Measurements from ENCODE around the gene SUPT6H.

SUPT6H gene

DNA sequence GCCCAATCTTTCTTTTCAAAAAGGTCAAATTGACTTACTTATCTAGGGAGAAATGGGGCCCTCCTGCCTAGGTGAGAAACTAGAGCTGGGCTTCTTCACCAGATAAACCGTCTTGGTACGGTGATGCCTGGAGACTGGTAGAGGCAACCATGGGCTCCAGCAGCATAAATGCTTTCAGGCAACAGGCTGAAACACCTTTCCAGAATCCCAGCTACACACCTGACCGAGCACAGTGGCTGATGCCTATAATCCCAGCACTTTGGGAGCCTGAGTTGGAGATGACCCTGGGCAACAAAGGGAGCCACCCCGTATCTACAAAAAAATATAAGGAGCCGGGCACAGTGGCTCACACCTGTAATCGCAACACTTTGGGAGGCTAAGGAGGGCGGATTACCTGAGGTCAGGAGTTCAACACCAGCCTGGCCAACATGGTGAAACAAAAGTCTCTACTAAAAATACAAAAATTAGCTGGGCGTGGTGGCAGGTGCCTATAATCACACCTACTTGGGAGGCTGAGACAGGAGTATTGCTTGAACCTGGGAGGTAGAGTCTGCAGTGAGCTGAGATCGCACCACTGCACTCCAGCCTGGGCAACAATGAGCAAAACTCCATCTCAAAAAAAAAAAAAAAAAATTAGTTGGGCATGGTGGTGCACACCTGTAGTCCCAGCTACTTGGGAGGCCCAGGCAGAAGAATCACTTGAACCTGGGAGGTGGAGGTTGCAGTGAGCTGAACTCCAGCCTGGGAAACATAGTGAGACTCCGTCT, 89.8 kb downstream of the SUPT6H start:
- DNase-seq (ENCODE audit: low read depth): no peak
